Calu3 (cell line): ENCODE data around the gene MATN1. TPM values are rescaled to one million over a fixed set of nuclear protein-coding genes. Genes with fewer than 3 reads are reported as not detected.
"Not testable (repeated sequence)": the region's sequence is repeated elsewhere in the genome, so short reads cannot be mapped to it uniquely, and the experiment has no call there.

Source experiments
- BruUV-seq: library from RNA; stranded (reverse); fragments of 400-500 nt; replicated peaks from 2 replicates; lab custom pipeline; 2021; lab: Mats Ljungman, UMichigan
- CTCF ChIA-PET: fragments of 300-600 bp; sonication (Branson Sonifier 250); formaldehyde crosslinking; loops from one replicate; lab custom pipeline; 2022; ENCODE audit warnings: antibody characterized with exemption; lab: Charles Lee
- DNase-seq: peaks from one replicate; pipeline ENCODE4 v3.0.0; 2022
- H3K27ac Mint-ChIP-seq: one replicate; pipeline ENCODE4 v1.8.0; 2022; ENCODE audit warnings: mixed read lengths; ENCODE audit not compliant: unreplicated experiment
- H3K27me3 Mint-ChIP-seq: one replicate; pipeline ENCODE4 v1.8.0; 2022; ENCODE audit warnings: mixed read lengths; ENCODE audit not compliant: unreplicated experiment
- H3K36me3 Mint-ChIP-seq: one replicate; pipeline ENCODE4 v1.8.0; 2022; ENCODE audit warnings: mild to moderate bottlenecking, moderate library complexity, mixed read lengths; ENCODE audit not compliant: insufficient read depth, unreplicated experiment
- H3K4me1 Mint-ChIP-seq: one replicate; pipeline ENCODE4 v1.8.0; 2022; ENCODE audit warnings: mild to moderate bottlenecking, low read depth, mixed read lengths; ENCODE audit not compliant: unreplicated experiment
- H3K4me3 Mint-ChIP-seq: one replicate; pipeline ENCODE4 v1.8.0; 2022; ENCODE audit warnings: mild to moderate bottlenecking, low read depth, moderate library complexity, mixed read lengths; ENCODE audit not compliant: unreplicated experiment
- H3K9me3 Mint-ChIP-seq: one replicate; pipeline ENCODE4 v1.8.0; 2022; ENCODE audit warnings: low read depth, mixed read lengths; ENCODE audit not compliant: unreplicated experiment
- intact Hi-C: fragments of 100-400 bp; cut with micrococcal nuclease; formaldehyde crosslinking; loops from one replicate; pipeline ENCODE4 v1.10.0; 2022; ENCODE audit not compliant: unreplicated experiment
- total RNA-seq: library from RNA; stranded (reverse); gene quantifications from 2 replicates; pipeline ENCODE4 v1.2.3, GENCODE V29; 2022
- TF ChIP-seq, protein P1 (sequence below): fragments of 200-600 bp; IDR thresholded peaks from one replicate; pipeline ENCODE4 v1.8.0; 2022; ENCODE audit warnings: antibody characterized with exemption; ENCODE audit not compliant: unreplicated experiment

MATN1 gene
- total RNA-seq, 1 experiment from 2014 or later, result not detected

DNA sequence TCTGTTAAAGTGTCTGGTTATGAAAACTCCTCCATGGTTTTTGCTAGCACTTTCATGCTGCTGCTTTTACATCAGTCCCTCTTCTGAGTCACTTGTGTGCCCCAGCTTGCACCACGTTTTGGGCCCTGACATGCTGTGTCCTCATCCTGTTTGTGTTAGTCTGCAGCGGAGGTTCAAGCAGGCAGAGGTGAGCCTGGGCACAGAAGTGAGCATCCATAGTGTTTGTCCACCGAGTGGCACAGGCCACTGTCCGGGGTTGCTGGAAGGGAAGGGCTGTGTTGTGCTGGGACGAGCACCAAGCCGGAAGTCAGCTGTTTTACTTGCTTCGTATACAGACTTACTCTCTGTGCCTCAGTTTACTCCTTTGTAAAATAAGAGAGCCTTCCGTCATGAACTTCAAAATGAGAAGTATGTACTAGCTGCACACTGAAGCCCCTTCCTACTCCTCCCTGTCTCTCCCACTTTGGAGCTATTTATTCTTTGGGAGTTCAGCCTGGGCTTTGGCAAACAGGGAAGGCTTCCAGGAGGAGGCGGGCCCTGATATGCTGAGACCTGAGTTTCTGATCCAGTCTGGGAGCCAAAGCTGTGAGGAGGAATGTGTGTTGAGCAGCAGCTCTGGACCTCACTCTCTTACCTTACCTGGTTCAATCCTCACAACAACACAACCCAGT lies 44.9 kb upstream of the MATN1 start:
- Mint-ChIP-seq H3K4me3 (no peak overlapping the region), H3K36me3 (no peaks in the 10 kb centered on the region), H3K27ac (no peak overlapping the region), H3K4me1 (peaks cover 1% of the 10 kb centered on the region), H3K9me3 (no peaks in the 10 kb centered on the region), H3K27me3 (peaks cover 45% of the 10 kb centered on the region)
- intact Hi-C loops, result no loop called here
- no peak for DNase-seq
- CTCF ChIA-PET, result no interaction called here
- TF ChIP-seq, protein P1, sequence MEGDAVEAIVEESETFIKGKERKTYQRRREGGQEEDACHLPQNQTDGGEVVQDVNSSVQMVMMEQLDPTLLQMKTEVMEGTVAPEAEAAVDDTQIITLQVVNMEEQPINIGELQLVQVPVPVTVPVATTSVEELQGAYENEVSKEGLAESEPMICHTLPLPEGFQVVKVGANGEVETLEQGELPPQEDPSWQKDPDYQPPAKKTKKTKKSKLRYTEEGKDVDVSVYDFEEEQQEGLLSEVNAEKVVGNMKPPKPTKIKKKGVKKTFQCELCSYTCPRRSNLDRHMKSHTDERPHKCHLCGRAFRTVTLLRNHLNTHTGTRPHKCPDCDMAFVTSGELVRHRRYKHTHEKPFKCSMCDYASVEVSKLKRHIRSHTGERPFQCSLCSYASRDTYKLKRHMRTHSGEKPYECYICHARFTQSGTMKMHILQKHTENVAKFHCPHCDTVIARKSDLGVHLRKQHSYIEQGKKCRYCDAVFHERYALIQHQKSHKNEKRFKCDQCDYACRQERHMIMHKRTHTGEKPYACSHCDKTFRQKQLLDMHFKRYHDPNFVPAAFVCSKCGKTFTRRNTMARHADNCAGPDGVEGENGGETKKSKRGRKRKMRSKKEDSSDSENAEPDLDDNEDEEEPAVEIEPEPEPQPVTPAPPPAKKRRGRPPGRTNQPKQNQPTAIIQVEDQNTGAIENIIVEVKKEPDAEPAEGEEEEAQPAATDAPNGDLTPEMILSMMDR, result no peak
- BruUV-seq, result no TSS peak

DNA sequence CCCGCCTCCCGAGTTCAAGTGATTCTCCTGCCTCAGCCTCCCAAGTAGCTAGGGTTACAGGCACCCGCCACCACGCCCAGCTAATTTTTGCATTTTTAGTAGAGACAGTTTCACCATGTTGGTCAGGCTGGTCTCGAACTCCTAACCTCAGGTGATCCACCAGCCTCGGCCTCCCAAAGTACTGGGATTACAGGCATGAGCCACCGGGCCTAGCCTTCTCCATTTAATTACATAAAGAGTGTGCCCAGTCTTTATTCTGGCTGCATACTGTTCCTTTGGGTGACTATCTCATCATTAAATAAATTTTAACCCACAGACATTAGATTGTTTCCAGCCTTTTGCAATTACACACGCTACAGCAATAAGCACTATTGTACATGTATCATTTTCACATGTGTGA lies 43.6 kb upstream of the MATN1 start:
- H3K27ac Mint-ChIP-seq, BruUV-seq, H3K4me1 Mint-ChIP-seq, H3K4me3 Mint-ChIP-seq, intact Hi-C loops, CTCF ChIA-PET, H3K36me3 Mint-ChIP-seq, DNase-seq, H3K9me3 Mint-ChIP-seq: not testable (repeated sequence)
- peaks cover 32% of the 10 kb centered on the region for H3K27me3 Mint-ChIP-seq

DNA sequence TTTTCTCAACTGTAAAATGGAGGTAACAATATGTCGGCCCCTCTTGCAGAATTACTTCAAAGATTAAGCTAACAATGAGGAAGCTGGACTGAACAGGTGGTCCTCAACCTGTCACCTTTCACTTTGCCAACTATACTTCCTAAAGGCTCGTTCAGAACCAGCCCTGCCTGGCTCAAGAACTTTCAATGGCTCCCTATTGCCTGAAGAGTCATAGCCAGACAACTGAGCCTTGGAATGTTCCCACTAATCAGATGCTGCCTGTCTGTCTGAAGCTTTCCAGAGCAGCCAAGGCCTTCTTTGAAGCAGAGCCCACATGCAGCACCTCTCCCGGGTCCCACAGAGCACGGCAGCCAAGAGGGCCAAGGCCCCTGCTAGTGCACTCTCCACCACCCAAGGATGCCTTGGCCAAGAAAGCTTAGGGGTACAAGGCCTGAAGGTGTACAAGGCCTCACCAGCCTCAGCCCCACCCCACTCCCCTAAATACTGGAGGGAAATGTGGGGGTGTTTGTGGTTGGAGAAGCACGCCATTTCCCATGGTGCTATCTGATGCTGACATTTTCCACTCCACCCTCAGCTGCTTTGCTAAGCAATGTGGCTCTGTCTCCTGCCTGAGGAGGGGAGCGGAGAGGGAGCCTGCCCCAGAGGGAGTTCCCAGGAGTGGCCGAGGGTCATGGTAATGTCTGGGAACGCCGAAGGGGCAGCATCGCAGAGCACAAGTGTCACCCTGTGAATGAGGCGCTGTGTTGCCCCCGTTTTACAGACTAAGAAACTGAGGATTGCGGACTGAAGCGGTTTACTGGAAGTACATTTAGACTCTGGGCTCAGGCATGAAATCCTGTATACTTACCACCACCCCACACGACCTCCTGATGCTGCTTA lies 42.4 kb upstream of the MATN1 start:
- CTCF ChIA-PET, result interaction anchor here (0.5 kb wide), 1 partner anchor 47 kb away, joined by 7 read pairs; no protein-coding TSS in a partner anchor

DNA sequence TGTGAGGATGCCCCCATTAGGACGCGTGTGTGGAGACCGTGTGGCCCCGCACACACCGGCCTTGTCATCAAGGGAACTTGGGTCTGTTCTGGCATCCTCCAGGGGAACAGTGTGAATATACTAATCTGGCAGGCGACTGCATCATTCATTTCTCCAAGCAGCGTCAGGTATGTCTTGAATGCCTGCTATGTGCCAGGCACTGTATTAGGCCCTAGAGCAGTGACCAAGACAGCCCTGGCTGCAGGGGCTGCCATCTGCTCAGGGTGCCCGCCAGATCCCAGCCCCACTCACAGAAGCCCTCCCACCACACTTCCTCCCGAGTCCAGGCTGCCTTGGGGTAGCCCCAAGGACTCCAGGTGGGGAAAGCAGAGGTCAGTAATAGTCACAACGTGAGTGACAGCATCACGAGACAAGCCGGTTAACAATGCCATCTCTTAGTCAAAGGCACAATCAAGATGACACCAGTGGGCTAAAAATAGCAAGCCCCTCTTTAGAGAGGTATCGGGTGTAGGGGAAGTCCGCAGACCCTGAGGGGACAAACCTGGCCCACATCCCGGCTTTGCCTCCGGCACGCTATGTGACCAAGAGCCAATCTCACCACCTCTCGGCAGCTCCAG lies 41.7 kb upstream of the MATN1 start:
- H3K27me3 Mint-ChIP-seq, result peaks cover 13% of the 10 kb centered on the region
- no peaks in the 10 kb centered on the region for H3K4me1 Mint-ChIP-seq
- TF ChIP-seq, protein P1, result no peak
- no peaks in the 10 kb centered on the region for H3K9me3 Mint-ChIP-seq
- DNase-seq, result no peak
- H3K36me3 Mint-ChIP-seq, result no peaks in the 10 kb centered on the region
- CTCF ChIA-PET, result no interaction called here
- H3K4me3 Mint-ChIP-seq, result no peak overlapping the region
- no peak overlapping the region for H3K27ac Mint-ChIP-seq
- intact Hi-C loops, result no loop called here
- BruUV-seq, result no TSS peak

More for the DNA sequence above, 42.4 kb upstream of the MATN1 start:
- no peak for DNase-seq
- TF ChIP-seq, protein P1, result no peak
- H3K27ac Mint-ChIP-seq, result no peak overlapping the region
- H3K27me3 Mint-ChIP-seq, result peaks cover 20% of the 10 kb centered on the region
- no peaks in the 10 kb centered on the region for H3K9me3 Mint-ChIP-seq
- H3K4me3 Mint-ChIP-seq, result no peak overlapping the region
- no peaks in the 10 kb centered on the region for H3K36me3 Mint-ChIP-seq
- H3K4me1 Mint-ChIP-seq, result no peaks in the 10 kb centered on the region
- no TSS peak for BruUV-seq
- intact Hi-C loops, result no loop called here
